NT2/D1 (cell line): Measurements from ENCODE around the gene UBE2E1.

Experiments
- YY1 ChIP-seq: IDR thresholded peaks from 2 replicates; pipeline ENCODE4 v1.6.1; 2011; ENCODE audit not compliant: insufficient read length, insufficient read depth
- ZNF274 ChIP-seq: IDR thresholded peaks from 2 replicates; pipeline ENCODE4 v1.6.1; 2011; ENCODE audit warnings: mild to moderate bottlenecking, low read depth, low read length

- TF ChIP-seq YY1 (no peak), ZNF274 (no peak)
Observed at GRCh38 chr3:23835802-23836201, 30.0 kb downstream of the UBE2E1 start.
